ENCODE measurements around the gene KIR2DL4. TPM values are rescaled to one million over a fixed set of nuclear protein-coding genes. Genes with fewer than 3 reads are reported as not detected.
"Not testable (repeated sequence)": the region's sequence is repeated elsewhere in the genome, so short reads cannot be mapped to it uniquely, and the experiment has no call there.

KIR2DL4 gene
- total RNA-seq, 2 experiments from 2014 or later, result not detected

GRCh38 chr19:54778896-54779295 is 24.5 kb upstream of the KIR2DL4 start:
- CTCF ChIA-PET; intact Hi-C loops (cut with micrococcal nuclease); POLR2A ChIA-PET; H3K4me3 Mint-ChIP-seq; DNase-seq; H3K27ac Mint-ChIP-seq; H3K27me3 Mint-ChIP-seq; H3K9me3 Mint-ChIP-seq; H3K4me1 Mint-ChIP-seq (ENCODE audit: low read depth); H3K36me3 Mint-ChIP-seq: not testable (repeated sequence)

GRCh38 chr19:54782916-54783315 is 20.5 kb upstream of the KIR2DL4 start:
- intact Hi-C loops (cut with micrococcal nuclease), result not testable (repeated sequence)

GRCh38 chr19:54786091-54786723 is 17.2 kb upstream of the KIR2DL4 start:
- CTCF ChIA-PET; H3K27me3 Mint-ChIP-seq; H3K4me3 Mint-ChIP-seq; POLR2A ChIA-PET; intact Hi-C loops (cut with micrococcal nuclease); H3K36me3 Mint-ChIP-seq; DNase-seq; H3K27ac Mint-ChIP-seq; H3K9me3 Mint-ChIP-seq; H3K4me1 Mint-ChIP-seq (ENCODE audit: low read depth): not testable (repeated sequence)

More at GRCh38 chr19:54782916-54783315, 20.5 kb upstream of the KIR2DL4 start:
- H3K4me1 Mint-ChIP-seq (ENCODE audit: low read depth); H3K36me3 Mint-ChIP-seq; CTCF ChIA-PET; DNase-seq; POLR2A ChIA-PET; H3K9me3 Mint-ChIP-seq; H3K27ac Mint-ChIP-seq; H3K4me3 Mint-ChIP-seq: not testable (repeated sequence)
- H3K27me3 Mint-ChIP-seq, result peaks cover 12% of the 10 kb centered on the region

GRCh38 chr19:54788154-54788553 is 15.3 kb upstream of the KIR2DL4 start:
- intact Hi-C loops (cut with micrococcal nuclease), result not testable (repeated sequence)

GRCh38 chr19:54790711-54791110 is 12.7 kb upstream of the KIR2DL4 start:
- Mint-ChIP-seq H3K36me3 (no peaks in the 10 kb centered on the region), H3K27ac (no peak overlapping the region), H3K4me3 (no peak overlapping the region), H3K4me1 (ENCODE audit: low read depth) (peaks cover 11% of the 10 kb centered on the region), H3K27me3 (peaks cover 1% of the 10 kb centered on the region), H3K9me3 (no peaks in the 10 kb centered on the region)
- POLR2A ChIA-PET, result no interaction called here
- CTCF ChIA-PET, result no interaction called here
- intact Hi-C loops (cut with micrococcal nuclease), result no loop called here
- no peak for DNase-seq

More at GRCh38 chr19:54788154-54788553, 15.3 kb upstream of the KIR2DL4 start:
- CTCF ChIA-PET; H3K27ac Mint-ChIP-seq; H3K36me3 Mint-ChIP-seq; H3K27me3 Mint-ChIP-seq; H3K9me3 Mint-ChIP-seq; DNase-seq; H3K4me1 Mint-ChIP-seq (ENCODE audit: low read depth); POLR2A ChIA-PET; H3K4me3 Mint-ChIP-seq: not testable (repeated sequence)

- peaks cover 11% of the 10 kb centered on the region for H3K4me1 Mint-ChIP-seq (ENCODE audit: low read depth)
- no peak overlapping the region for H3K27ac Mint-ChIP-seq
- intact Hi-C loops (cut with micrococcal nuclease), result no loop called here
- CTCF ChIA-PET, result no interaction called here
- POLR2A ChIA-PET, result no interaction called here
- no peaks in the 10 kb centered on the region for H3K27me3 Mint-ChIP-seq
- H3K4me3 Mint-ChIP-seq, result no peak overlapping the region
- H3K9me3 Mint-ChIP-seq, result no peaks in the 10 kb centered on the region
- no peak for DNase-seq
- no peaks in the 10 kb centered on the region for H3K36me3 Mint-ChIP-seq
Measured at GRCh38 chr19:54791476-54791875, 11.9 kb upstream of the KIR2DL4 start.

- Mint-ChIP-seq H3K36me3 (no peaks in the 10 kb centered on the region), H3K4me3 (peak overlapping the region; percentile 60), H3K27me3 (peaks cover 4% of the 10 kb centered on the region), H3K27ac (no peak overlapping the region), H3K4me1 (ENCODE audit: low read depth) (peaks cover 11% of the 10 kb centered on the region), H3K9me3 (no peaks in the 10 kb centered on the region)
- intact Hi-C loops (cut with micrococcal nuclease), result no loop called here
- ChIA-PET POLR2A (interaction anchor here (0.7 kb wide), 1 partner anchor 98 kb away, joined by 3 read pairs; no protein-coding TSS in a partner anchor), CTCF (no interaction called here)
- no peak for DNase-seq
Measured at GRCh38 chr19:54792814-54793213, 10.6 kb upstream of the KIR2DL4 start.

GRCh38 chr19:54795758-54796157 is 7.7 kb upstream of the KIR2DL4 start:
- no peaks in the 10 kb centered on the region for H3K36me3 Mint-ChIP-seq
- H3K9me3 Mint-ChIP-seq, result no peaks in the 10 kb centered on the region
- peaks cover 9% of the 10 kb centered on the region for H3K27me3 Mint-ChIP-seq
- peaks cover 11% of the 10 kb centered on the region for H3K4me1 Mint-ChIP-seq (ENCODE audit: low read depth)
- ChIA-PET POLR2A (no interaction called here), CTCF (interaction anchor here (0.6 kb wide), 1 partner anchor 1825 kb away, joined by 3 read pairs; no protein-coding TSS in a partner anchor)
- no peak overlapping the region for H3K4me3 Mint-ChIP-seq
- DNase-seq, result no peak
- intact Hi-C loops (cut with micrococcal nuclease), result no loop called here
- no peak overlapping the region for H3K27ac Mint-ChIP-seq

- Mint-ChIP-seq H3K27ac (no peak overlapping the region), H3K27me3 (peaks cover 6% of the 10 kb centered on the region), H3K4me1 (ENCODE audit: low read depth) (no peaks in the 10 kb centered on the region), H3K9me3 (no peaks in the 10 kb centered on the region), H3K4me3 (no peak overlapping the region), H3K36me3 (no peaks in the 10 kb centered on the region)
- CTCF ChIA-PET, result no interaction called here
- POLR2A ChIA-PET, result no interaction called here
- intact Hi-C loops (cut with micrococcal nuclease), result no loop called here
- DNase-seq, result no peak
Measured at GRCh38 chr19:54804101-54804500, 691 bp downstream of the KIR2DL4 start.

- DNase-seq, result no peak
- POLR2A ChIA-PET, result no interaction called here
- H3K27ac Mint-ChIP-seq, result no peak overlapping the region
- H3K4me1 Mint-ChIP-seq (ENCODE audit: low read depth), result no peaks in the 10 kb centered on the region
- H3K36me3 Mint-ChIP-seq, result no peaks in the 10 kb centered on the region
- intact Hi-C loops (cut with micrococcal nuclease), result no loop called here
- H3K4me3 Mint-ChIP-seq, result no peak overlapping the region
- no peaks in the 10 kb centered on the region for H3K9me3 Mint-ChIP-seq
- peaks cover 4% of the 10 kb centered on the region for H3K27me3 Mint-ChIP-seq
- CTCF ChIA-PET, result no interaction called here
Measured at GRCh38 chr19:54804571-54804970, 1.2 kb downstream of the KIR2DL4 start.

- ChIA-PET CTCF (no interaction called here), POLR2A (no interaction called here)
- DNase-seq, result no peak
- Mint-ChIP-seq H3K27ac (no peak overlapping the region), H3K36me3 (no peaks in the 10 kb centered on the region), H3K4me1 (ENCODE audit: low read depth) (no peaks in the 10 kb centered on the region), H3K4me3 (no peak overlapping the region), H3K9me3 (no peaks in the 10 kb centered on the region), H3K27me3 (peaks cover 9% of the 10 kb centered on the region)
- intact Hi-C loops (cut with micrococcal nuclease), result no loop called here
Measured at GRCh38 chr19:54805665-54806515, 2.5 kb downstream of the KIR2DL4 start.

- Mint-ChIP-seq H3K4me3 (no peak overlapping the region), H3K27me3 (peaks cover 9% of the 10 kb centered on the region), H3K27ac (no peak overlapping the region), H3K4me1 (ENCODE audit: low read depth) (no peaks in the 10 kb centered on the region), H3K36me3 (no peaks in the 10 kb centered on the region), H3K9me3 (no peaks in the 10 kb centered on the region)
- intact Hi-C loops (cut with micrococcal nuclease), result no loop called here
- CTCF ChIA-PET, result no interaction called here
- DNase-seq, result no peak
- POLR2A ChIA-PET, result no interaction called here
Measured at GRCh38 chr19:54806516-54806838, 3.1 kb downstream of the KIR2DL4 start.

- H3K4me1 Mint-ChIP-seq (ENCODE audit: low read depth); H3K36me3 Mint-ChIP-seq; H3K27ac Mint-ChIP-seq; intact Hi-C loops (cut with micrococcal nuclease); H3K4me3 Mint-ChIP-seq; CTCF ChIA-PET; POLR2A ChIA-PET; DNase-seq; H3K9me3 Mint-ChIP-seq: not testable (repeated sequence)
- peaks cover 12% of the 10 kb centered on the region for H3K27me3 Mint-ChIP-seq
Measured at GRCh38 chr19:54814571-54814970, 11.2 kb downstream of the KIR2DL4 start.
